HG03439 (cell line): ENCODE results near the gene SMURF1.

Experiments used
- ATAC-seq: cut with Tn5 transposase; IDR thresholded peaks from one replicate; pipeline ENCODE4 v1.9.1; 2021; ENCODE audit warnings: mild to moderate bottlenecking, moderate library complexity; ENCODE audit not compliant: unreplicated experiment

SMURF1 gene

GRCh38 chr7:99010281-99010680 lies 133.6 kb downstream of the SMURF1 start:
- ATAC-seq = no peak

GRCh38 chr7:99008921-99009530 lies 134.9 kb downstream of the SMURF1 start:
- ATAC-seq = no peak

DNA sequence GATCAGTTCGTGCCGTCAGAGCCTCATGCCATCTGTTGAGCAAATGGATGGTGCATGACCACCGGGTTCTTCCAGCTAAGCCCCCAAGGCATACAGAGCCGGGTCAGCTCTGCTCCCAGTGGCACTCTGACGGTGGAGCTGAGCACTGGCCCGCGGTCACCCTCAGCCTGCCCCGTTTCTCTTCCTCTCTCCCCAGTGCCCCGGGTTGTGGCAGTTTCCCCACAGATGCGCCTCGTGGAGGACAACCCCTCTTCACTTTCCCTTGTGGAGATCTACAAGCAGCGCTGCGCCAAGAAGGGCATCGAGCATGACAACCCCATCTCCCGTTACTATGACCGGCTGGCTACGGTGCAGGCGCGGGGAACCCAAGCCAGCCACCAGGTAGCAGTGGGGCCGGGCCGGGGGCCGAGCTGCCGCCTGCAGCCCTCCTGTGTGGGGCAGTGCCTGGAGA lies 135.7 kb downstream of the SMURF1 start:
- no peak for ATAC-seq

GRCh38 chr7:99006739-99007424 lies 137.0 kb downstream of the SMURF1 start:
- no peak for ATAC-seq

DNA sequence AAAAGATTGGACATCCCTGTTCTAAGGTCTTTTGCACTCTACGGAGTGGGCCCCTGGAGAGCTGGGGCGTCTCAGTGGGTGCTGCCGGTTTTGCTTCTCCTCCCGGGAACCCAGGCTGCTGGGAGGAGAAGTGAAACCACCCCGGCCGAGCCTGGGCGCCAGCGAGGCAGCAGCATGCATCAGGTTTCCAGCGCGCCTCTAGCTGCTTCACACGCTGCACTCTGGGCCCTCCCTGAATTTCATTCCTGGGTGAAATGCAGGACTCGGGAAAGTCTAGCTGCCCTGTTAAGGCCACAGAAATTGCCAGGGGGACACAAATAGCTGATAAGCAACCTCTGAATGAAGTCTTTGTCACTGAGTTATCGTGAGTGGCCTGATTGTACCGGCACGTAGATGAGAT lies 138.1 kb downstream of the SMURF1 start:
- ATAC-seq = no peak

DNA sequence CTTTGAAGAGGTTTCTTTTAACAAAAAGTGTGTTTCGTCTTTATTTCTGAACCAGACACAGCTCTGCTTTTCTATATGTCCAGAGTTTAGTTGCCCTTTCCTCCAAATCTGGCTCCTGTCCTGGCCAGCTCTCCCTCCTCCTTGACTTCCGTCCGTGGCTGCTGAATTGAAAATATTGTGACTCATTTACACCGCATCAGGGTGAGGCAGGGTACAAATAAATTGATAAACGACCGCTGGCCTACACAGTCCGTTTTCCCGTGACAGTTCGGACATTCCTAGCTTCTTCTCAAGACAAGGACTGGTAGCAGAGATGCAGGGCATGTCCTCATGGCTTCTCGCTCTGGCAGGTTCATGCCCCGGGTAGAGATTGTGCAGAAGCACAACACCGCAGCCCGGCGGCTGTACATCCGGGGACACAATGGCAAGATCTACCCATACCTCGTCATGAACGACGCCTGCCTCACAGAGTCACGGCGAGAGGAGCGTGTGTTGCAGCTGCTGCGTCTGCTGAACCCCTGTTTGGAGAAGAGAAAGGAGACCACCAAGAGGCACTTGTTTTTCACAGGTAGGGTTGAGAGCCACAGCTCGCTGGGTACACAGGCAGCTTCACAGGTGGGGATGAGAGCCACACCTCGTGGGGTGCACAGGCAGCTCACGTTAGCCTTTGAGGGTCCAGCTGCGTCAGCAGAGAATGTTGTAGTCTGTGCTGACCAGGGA lies 139.0 kb downstream of the SMURF1 start:
- ATAC-seq = no peak

- ATAC-seq = no peak
Observed at GRCh38 chr7:99004216-99004615, 139.7 kb downstream of the SMURF1 start.

DNA sequence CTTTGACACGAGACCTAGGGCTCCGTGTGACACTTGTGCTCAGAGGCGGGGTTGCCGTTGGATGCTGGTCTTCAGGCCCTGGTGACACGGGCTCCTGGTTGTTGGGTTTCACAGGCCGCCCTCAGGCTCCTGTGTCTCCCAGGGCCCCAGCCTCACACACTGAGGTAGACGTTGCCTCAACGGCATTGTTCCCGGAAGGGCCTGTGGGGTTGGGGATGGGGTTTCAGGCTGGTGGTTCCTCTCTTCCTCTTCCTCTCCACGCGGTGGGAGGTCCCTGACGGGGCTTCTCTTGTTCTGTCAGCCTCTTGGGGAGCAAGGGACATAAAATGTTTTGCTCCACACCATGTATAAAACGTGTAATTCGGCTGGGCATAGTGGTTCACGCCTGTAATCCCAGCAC lies 140.5 kb downstream of the SMURF1 start:
- no peak for ATAC-seq

- no peak for ATAC-seq
Observed at GRCh38 chr7:99002827-99003212, 141.1 kb downstream of the SMURF1 start.

- ATAC-seq = no peak
Observed at GRCh38 chr7:99002148-99002826, 141.6 kb downstream of the SMURF1 start.

DNA sequence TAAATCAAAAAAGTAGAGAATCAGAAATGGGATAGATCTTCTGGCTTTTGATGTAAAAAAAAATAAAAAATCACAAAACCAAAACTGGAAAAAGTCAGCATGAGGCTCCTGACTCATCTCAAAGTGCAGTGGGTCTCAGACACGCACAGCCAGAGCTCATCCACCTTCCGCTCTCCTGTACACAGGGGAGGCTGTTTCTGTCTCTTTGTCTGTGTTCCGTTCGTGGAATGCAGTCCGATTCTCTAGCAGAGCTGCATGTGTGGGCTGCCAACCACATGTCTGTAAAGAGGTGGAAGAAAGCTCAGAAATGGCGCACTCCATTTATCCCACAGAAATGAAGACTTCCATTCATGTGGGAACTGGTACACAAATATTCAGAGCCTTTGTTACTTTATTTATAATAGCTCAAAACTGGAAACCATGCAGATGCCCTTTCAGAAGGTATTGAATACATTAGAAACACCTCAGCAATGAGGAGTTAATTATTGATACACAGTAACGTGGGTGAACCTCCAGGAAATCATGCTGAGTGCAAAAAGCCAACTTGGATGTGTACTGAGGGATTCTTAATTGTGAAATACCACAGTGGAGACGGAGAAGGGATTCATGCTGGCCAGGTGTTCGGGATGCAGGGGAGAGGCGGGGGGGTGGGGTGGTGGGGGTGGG lies 142.3 kb downstream of the SMURF1 start:
- ATAC-seq = no peak

DNA sequence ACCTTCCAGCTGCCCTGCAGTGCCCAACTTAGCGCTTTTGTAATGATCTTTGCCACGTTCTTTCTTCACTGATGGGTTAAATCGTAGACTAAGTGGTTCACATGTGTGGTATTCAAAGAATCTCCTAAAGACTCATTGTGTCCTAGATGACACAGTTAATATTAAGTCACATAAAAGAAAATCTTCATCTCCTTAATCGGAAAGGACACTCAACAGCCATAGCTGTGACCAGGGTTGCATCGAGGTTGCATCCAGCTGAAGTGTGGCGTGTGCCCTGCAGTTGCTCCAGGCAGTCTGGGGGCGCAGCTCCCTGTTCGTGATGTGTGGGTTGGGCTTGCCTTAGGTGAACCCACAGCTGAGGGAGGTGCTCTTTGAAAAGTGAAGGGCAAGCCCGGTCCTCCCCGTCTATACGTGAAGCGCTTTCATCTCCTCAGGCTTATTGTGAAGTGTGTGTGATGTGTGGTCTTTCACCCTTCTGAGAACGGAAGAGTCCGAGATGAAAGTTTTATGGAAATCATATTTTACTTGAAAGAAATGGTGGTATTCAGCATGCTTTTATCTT lies 142.9 kb downstream of the SMURF1 start:
- ATAC-seq = no peak

DNA sequence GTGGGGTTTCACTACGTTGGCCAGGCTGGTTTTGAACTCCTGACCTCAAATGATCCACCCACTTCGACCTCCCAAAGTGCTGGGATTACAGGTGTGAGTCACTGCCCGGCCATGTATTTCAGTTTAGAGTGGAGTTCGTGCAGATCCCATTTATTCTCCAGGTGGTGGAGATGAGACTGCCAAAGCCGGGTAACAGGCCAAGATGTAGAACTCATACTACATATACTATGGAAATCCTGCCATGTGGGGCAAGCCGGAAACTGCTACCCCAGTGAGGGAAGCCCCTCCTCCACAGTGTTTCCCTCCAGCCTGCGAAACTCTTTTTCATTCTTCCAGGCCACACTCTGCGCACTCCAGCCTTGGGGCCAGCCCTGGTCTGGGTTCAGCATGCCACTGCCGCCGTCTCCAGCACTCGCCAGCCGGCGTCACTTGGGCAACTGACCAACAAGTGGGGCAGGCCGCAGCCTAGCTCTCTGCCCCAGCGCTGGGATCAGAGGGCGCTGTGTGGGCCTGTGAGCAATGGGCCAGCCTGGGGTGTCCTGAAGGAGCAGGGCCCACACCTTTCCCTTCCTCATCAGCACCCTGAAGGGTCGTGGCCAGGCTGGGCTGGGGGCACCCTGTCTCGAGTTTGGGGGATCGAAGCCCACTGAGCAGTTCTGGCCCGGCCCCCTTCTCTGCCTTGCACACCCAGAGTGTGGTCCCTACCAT lies 143.6 kb downstream of the SMURF1 start:
- ATAC-seq = no peak

- no peak for ATAC-seq
Observed at GRCh38 chr7:98998821-98999725, 144.8 kb downstream of the SMURF1 start.

DNA sequence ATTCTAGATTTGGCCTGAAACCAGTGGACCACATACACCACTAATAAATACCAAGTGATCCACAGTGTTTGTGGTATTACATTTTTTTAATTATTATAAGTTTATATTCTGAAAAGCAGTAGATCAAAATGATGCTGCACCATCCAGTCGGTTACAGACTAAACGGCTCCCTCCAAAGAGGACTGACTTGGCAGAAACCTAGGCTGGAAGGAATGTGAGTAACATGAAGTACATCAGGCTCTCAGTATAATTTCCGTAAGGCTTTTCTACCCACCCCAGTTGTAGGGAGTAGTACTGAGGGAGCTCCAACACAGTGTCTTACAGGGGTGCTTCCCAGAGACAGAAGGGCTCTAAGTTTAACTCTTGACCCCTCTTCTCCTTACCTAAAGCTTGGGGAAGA lies 146.1 kb downstream of the SMURF1 start:
- no peak for ATAC-seq

DNA sequence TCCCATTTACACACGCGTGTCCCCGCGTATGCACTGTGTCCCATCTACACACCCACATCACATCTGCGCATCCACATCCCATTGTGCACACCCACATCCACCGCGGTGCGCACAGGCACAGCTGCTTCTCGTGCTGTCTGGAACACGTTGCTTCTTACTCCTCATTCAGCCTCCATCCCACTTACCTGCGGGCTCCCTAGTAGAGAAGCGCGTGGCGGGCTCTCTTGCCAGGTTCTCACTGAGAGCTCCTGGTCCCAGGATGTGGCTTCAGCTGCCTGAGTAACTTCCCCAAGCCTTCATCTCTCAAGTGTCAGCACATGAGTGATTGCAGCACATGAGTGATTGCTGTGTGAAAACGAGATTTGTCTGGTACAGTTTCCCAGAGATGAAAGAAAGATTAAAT lies 147.8 kb downstream of the SMURF1 start:
- no peak for ATAC-seq

GRCh38 chr7:98995523-98996149 lies 148.3 kb downstream of the SMURF1 start:
- no peak for ATAC-seq

- ATAC-seq = no peak
Observed at GRCh38 chr7:98995111-98995510, 148.8 kb downstream of the SMURF1 start.
